IMR-90 (cell line): Measurements from ENCODE around the gene CELA3B. TPM values are rescaled to one million over a fixed set of nuclear protein-coding genes. Genes with fewer than 3 reads are reported as not detected.

Source experiments
- ATAC-seq: fragments of 200-7000 bp; cut with Tn5 transposase; 2 replicates; pipeline ENCODE4 v1.9.1; 2020; ENCODE audit warnings: low read depth, mild to moderate bottlenecking, moderate library complexity
- BruUV-seq: library from RNA; stranded (reverse); fragments of 400-500 nt; replicated peaks from 2 replicates; lab custom pipeline; 2021; lab: Mats Ljungman, UMichigan
- CTCF ChIA-PET: fragments of 300-600 bp; formaldehyde crosslinking; extraction: SDS; loops from one replicate; lab custom pipeline; 2021; ENCODE audit warnings: antibody characterized with exemption; lab: Yijun Ruan, JAX
- POLR2A ChIA-PET: fragments of 300-600 bp; sonication (Branson Sonifier 250); formaldehyde crosslinking; loops from one replicate; lab custom pipeline; 2022; ENCODE audit warnings: antibody characterized with exemption; ENCODE audit not compliant: unreplicated experiment; lab: Charles Lee
- DNase-seq: peaks from one replicate; pipeline ENCODE4 v3.0.0; 2013
- H2AFZ ChIP-seq: replicated peaks from 2 replicates; pipeline ENCODE3; 2013; ENCODE audit warnings: low read length, mild to moderate bottlenecking; ENCODE audit not compliant: poor library complexity
- H2AK5ac ChIP-seq: 2 replicates; pipeline ENCODE4 v1.6.1; 2013; ENCODE audit warnings: low read depth, low read length, inconsistent platforms
- H2AK9ac ChIP-seq: replicated peaks from 2 replicates; pipeline ENCODE3; 2013; ENCODE audit warnings: mild to moderate bottlenecking, low read depth, low read length, moderate library complexity; ENCODE audit not compliant: poor library complexity
- H2BK120ac ChIP-seq: 2 replicates; pipeline ENCODE4 v1.6.1; 2013; ENCODE audit warnings: low read depth, low read length, inconsistent platforms
- H2BK15ac ChIP-seq: 3 replicates; pipeline ENCODE4 v1.6.1; 2013; ENCODE audit warnings: low read depth, low read length, inconsistent platforms
- H2BK20ac ChIP-seq: 2 replicates; pipeline ENCODE4 v1.6.1; 2013; ENCODE audit warnings: low read depth, mild to moderate bottlenecking, inconsistent platforms, low read length, moderate library complexity
- H2BK5ac ChIP-seq: 2 replicates; pipeline ENCODE4 v1.6.1; 2013; ENCODE audit warnings: mild to moderate bottlenecking, low read depth, low read length, inconsistent platforms; ENCODE audit not compliant: poor library complexity, severe bottlenecking
- H3K14ac ChIP-seq: replicated peaks from 2 replicates; pipeline ENCODE4 v1.6.1; 2013; ENCODE audit warnings: low read depth, low read length, inconsistent platforms
- H3K18ac ChIP-seq: 2 replicates; pipeline ENCODE4 v1.6.1; 2013; ENCODE audit warnings: low read depth, low read length, control low read depth
- H3K23ac ChIP-seq: 2 replicates; pipeline ENCODE4 v1.6.1; 2013; ENCODE audit warnings: low read depth, low read length, inconsistent platforms
- H3K27ac ChIP-seq: 2 replicates; pipeline ENCODE4 v1.5.1; 2013; ENCODE audit warnings: mild to moderate bottlenecking, control low read depth, low read length; ENCODE audit not compliant: insufficient read depth
- H3K27me3 ChIP-seq: 2 replicates; pipeline ENCODE4 v1.6.1; 2013; ENCODE audit warnings: low read length; ENCODE audit not compliant: control insufficient read depth, insufficient read depth
- H3K36me3 ChIP-seq: 2 replicates; pipeline ENCODE4 v1.6.1; 2013; ENCODE audit warnings: low read length, mixed read lengths; ENCODE audit not compliant: control insufficient read depth, insufficient read depth
- H3K4ac ChIP-seq: 2 replicates; pipeline ENCODE4 v1.6.1; 2013; ENCODE audit warnings: low read depth, low read length, inconsistent platforms
- H3K4me1 ChIP-seq: 2 replicates; pipeline ENCODE4 v1.6.1; 2013; ENCODE audit warnings: low read length, mixed read lengths; ENCODE audit not compliant: control insufficient read depth, insufficient read depth
- H3K4me2 ChIP-seq: 2 replicates; pipeline ENCODE4 v1.6.1; 2013; ENCODE audit warnings: low read depth, mild to moderate bottlenecking, control low read depth, low read length, moderate library complexity
- H3K4me3 ChIP-seq: 2 replicates; pipeline ENCODE4 v1.5.1; 2013; ENCODE audit warnings: low read depth, mild to moderate bottlenecking, control low read depth, low read length, moderate library complexity; ENCODE audit not compliant: insufficient read depth
- H3K56ac ChIP-seq: 2 replicates; pipeline ENCODE4 v1.6.1; 2013; ENCODE audit warnings: low read length, inconsistent platforms; ENCODE audit not compliant: insufficient read depth; ENCODE audit errors: extremely low read depth
- H3K79me1 ChIP-seq, 2 experiments: 2 replicates each; pipeline ENCODE4 v1.6.1; 2013; ENCODE audit warnings: low read length in 2 of 2, inconsistent platforms in 1 of 2, low read depth in 1 of 2
- H3K9ac ChIP-seq: 2 replicates; pipeline ENCODE4 v1.6.1; 2013; ENCODE audit warnings: low read depth, low read length, control low read depth
- H3K9me1 ChIP-seq: 2 replicates; pipeline ENCODE4 v1.6.1; 2013; ENCODE audit warnings: low read length, inconsistent platforms; ENCODE audit not compliant: insufficient read depth
- H3K9me3 ChIP-seq: 2 replicates; pipeline ENCODE4 v1.6.1; 2013; ENCODE audit warnings: low read length; ENCODE audit not compliant: control insufficient read depth, insufficient read depth
- H4K20me1 ChIP-seq: 2 replicates; pipeline ENCODE4 v1.6.1; 2013; ENCODE audit warnings: low read length, inconsistent platforms; ENCODE audit not compliant: insufficient read depth
- H4K5ac ChIP-seq: 2 replicates; pipeline ENCODE4 v1.6.1; 2013; ENCODE audit warnings: mild to moderate bottlenecking, low read depth, low read length, control low read depth
- H4K8ac ChIP-seq, 2 experiments: 2 replicates each; pipeline ENCODE4 v1.6.1; 2013; ENCODE audit warnings: low read depth in 2 of 2, low read length in 2 of 2, control low read depth in 1 of 2, inconsistent platforms in 1 of 2
- H4K91ac ChIP-seq: 2 replicates; pipeline ENCODE4 v1.6.1; 2013; ENCODE audit warnings: low read depth, low read length, inconsistent platforms; ENCODE audit not compliant: insufficient read depth
- BHLHE40 ChIP-seq: fragments of 150-350 bp; IDR thresholded peaks from 2 replicates; pipeline ENCODE4 v1.6.1; 2016; ENCODE audit warnings: mild to moderate bottlenecking, low read depth, low read length
- CEBPB ChIP-seq: IDR thresholded peaks from 2 replicates; pipeline ENCODE4 v1.6.1; 2012; ENCODE audit warnings: low read depth, low read length, improper control_type of control experiment
- CHD1 ChIP-seq: IDR thresholded peaks from 2 replicates; pipeline ENCODE4 v1.6.1; 2012; ENCODE audit warnings: low read depth, low read length, improper control_type of control experiment
- FOS ChIP-seq: fragments of 150-350 bp; IDR thresholded peaks from 2 replicates; pipeline ENCODE4 v1.6.1; 2016; ENCODE audit warnings: low read depth, low read length
- MAZ ChIP-seq: IDR thresholded peaks from 2 replicates; pipeline ENCODE4 v1.6.1; 2012; ENCODE audit warnings: low read depth, mild to moderate bottlenecking, low read length, improper control_type of control experiment, moderate library complexity, borderline replicate concordance
- MXI1 ChIP-seq: IDR thresholded peaks from 2 replicates; pipeline ENCODE4 v1.6.1; 2012; ENCODE audit warnings: low read depth, mild to moderate bottlenecking, low read length, moderate library complexity, borderline replicate concordance
- POLR2A ChIP-seq: IDR thresholded peaks from 2 replicates; pipeline ENCODE4 v1.6.1; 2012; ENCODE audit warnings: mild to moderate bottlenecking, low read depth, low read length
- RCOR1 ChIP-seq: IDR thresholded peaks from 2 replicates; pipeline ENCODE4 v1.6.1; 2012; ENCODE audit warnings: mild to moderate bottlenecking, low read length, improper control_type of control experiment; ENCODE audit not compliant: insufficient replicate concordance
- RFX5 ChIP-seq: IDR thresholded peaks from 2 replicates; pipeline ENCODE4 v1.8.0; 2012; ENCODE audit warnings: low read depth, mild to moderate bottlenecking, low read length, moderate library complexity
- WGBS, 2 experiments: methylation state at CpG; one replicate each; pipeline versions ENCODE4 v1.1.5 to v1.1.7; 2013; ENCODE audit warnings: missing lambda C conversion rate in 2 of 2; ENCODE audit not compliant: insufficient read length in 1 of 2; ENCODE audit errors: extremely low coverage in 2 of 2; 5-methylcytosine and 5-hydroxymethylcytosine counted together
- dilution Hi-C: fragments of 300-500 bp; cut with HindIII; formaldehyde crosslinking; loops from one replicate; pipeline ENCODE4 v1.14.3; 2018; ENCODE audit warnings: low sequenced_read_pairs; ENCODE audit not compliant: unreplicated experiment
- in situ Hi-C: fragments of 300-500 bp; cut with MboI; formaldehyde crosslinking; loops from 3 replicates; pipeline ENCODE4 v1.14.3; 2019; ENCODE audit warnings: low sequenced_read_pairs, inconsistent platforms, mixed read lengths
- intact Hi-C: fragments of 100-400 bp; cut with micrococcal nuclease; formaldehyde crosslinking; loops from 2 replicates; pipeline ENCODE4 v1.10.0; 2022
- polyA plus RNA-seq, 3 experiments: library from polyadenylated mRNA; depleted of rRNA; stranded (reverse); fragments of >200 nt; gene quantifications; 2 replicates each; pipeline ENCODE4 v1.2.3, GENCODE V29; 2012; ENCODE audit warnings: low replicate concordance in 1 of 3
- total RNA-seq: library from RNA; depleted of rRNA; stranded (reverse); fragments of >200 nt; gene quantifications from 2 replicates; pipeline ENCODE4 v1.2.3, GENCODE V29; 2012
- TF ChIP-seq, protein P1 (sequence below): fragments of 150-350 bp; IDR thresholded peaks from 2 replicates; pipeline ENCODE4 v1.6.1; 2017; ENCODE audit warnings: mild to moderate bottlenecking, antibody characterized with exemption, low read length, low read depth

Gene CELA3B
- total and polyA plus RNA-seq, 2 of the 4 experiments (the other 2 are of a cell fraction), result not detected

GRCh38 chr1:21930629-21931170 lies 46.1 kb upstream of the CELA3B start (continued):
- no peak for TF ChIP-seq RFX5

GRCh38 chr1:21931171-21932093 lies 45.4 kb upstream of the CELA3B start:
- Histone ChIP-seq H4K8ac (peak overlapping the region; percentile 92 to 96), H3K9ac (peak overlapping the region; percentile 64), H3K79me1 (peaks cover 26 to 86% of the 10 kb centered on the region in 2 experiments), H3K4me2 (peak overlapping the region; percentile 24), H2BK15ac (peak overlapping the region; percentile 98; the same call in 2 of the 3 replicates), H2BK5ac (peak overlapping the region; percentile 96), H2AK9ac (peak overlapping the region; percentile 96), H3K23ac (peak overlapping the region; percentile 100), H3K4me1 (peaks cover 61% of the 10 kb centered on the region), H3K14ac (peak overlapping the region; percentile 99), H3K9me3 (no peaks in the 10 kb centered on the region), H3K9me1 (peaks cover 37% of the 10 kb centered on the region), H3K4ac (peak overlapping the region; percentile 100), H3K27ac (peak overlapping the region; percentile 93), H3K56ac (peak overlapping the region; percentile 91), H3K27me3 (no peaks in the 10 kb centered on the region), H3K4me3 (no peak overlapping the region), H3K36me3 (peaks cover 2% of the 10 kb centered on the region; the same call in 1 of the 2 replicates), H2AFZ (peak overlapping the region; percentile 73), H2BK120ac (peak overlapping the region; percentile 100), H4K91ac (peak overlapping the region; percentile 99), H4K5ac (peak overlapping the region; percentile 71), H4K20me1 (0 out of 2 replicates have a peak, but pooled peaks cover 3% of the 10 kb centered on the region), H2AK5ac (peak overlapping the region; percentile 99), H3K18ac (peak overlapping the region; percentile 77), H2BK20ac (peak overlapping the region; percentile 100)
- CTCF ChIA-PET, result no interaction called here
- 0% methylated on average over 5 of the region's 16 CpGs; no CpG with 5 or more reads in 1 of the 2 experiments for WGBS, 2 experiments
- dilution Hi-C loops (no loop called here), in situ Hi-C loops (no loop called here), intact Hi-C loops (loop anchor here (10.0 kb wide), 1 partner anchor 147 kb away; the partner anchor contains the start of gene USP48)
- DNase-seq, result peak; percentile 88
- peak; percentile 50; the same call in 1 of the 2 replicates for TF ChIP-seq CEBPB
- TF ChIP-seq MXI1, result peak; percentile 77; the same call in 1 of the 2 replicates
- TF ChIP-seq BHLHE40, result peak; percentile 8; the same call in 1 of the 2 replicates
- 0 out of 2 replicates have a peak, but pooled peaks have one; percentile 57 for TF ChIP-seq FOS
- TF ChIP-seq RCOR1, result peak; percentile 39
- peak; percentile 89; the same call in 1 of the 2 replicates for TF ChIP-seq MAZ
- TF ChIP-seq RFX5, result no peak
- TF ChIP-seq, protein P1, sequence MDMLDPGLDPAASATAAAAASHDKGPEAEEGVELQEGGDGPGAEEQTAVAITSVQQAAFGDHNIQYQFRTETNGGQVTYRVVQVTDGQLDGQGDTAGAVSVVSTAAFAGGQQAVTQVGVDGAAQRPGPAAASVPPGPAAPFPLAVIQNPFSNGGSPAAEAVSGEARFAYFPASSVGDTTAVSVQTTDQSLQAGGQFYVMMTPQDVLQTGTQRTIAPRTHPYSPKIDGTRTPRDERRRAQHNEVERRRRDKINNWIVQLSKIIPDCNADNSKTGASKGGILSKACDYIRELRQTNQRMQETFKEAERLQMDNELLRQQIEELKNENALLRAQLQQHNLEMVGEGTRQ, result no peak; the same call in 1 of the 2 replicates
- TF ChIP-seq POLR2A, result no peak
- TF ChIP-seq CHD1, result no peak
- POLR2A ChIA-PET, result interaction anchor here (1.6 kb wide), 1 partner anchor 12 kb away, joined by 3 read pairs; no protein-coding TSS in a partner anchor
- BruUV-seq, result no TSS peak
- ATAC-seq, result peak; percentile 82
